GM12878 (cell line): ENCODE results near the gene KCNJ3. TPM values are rescaled to one million over a fixed set of nuclear protein-coding genes. Genes with fewer than 3 reads are reported as not detected.

Experiments used
- ATAC-seq: fragments of 200-7000 bp; cut with Tn5 transposase; 3 replicates; pipeline ENCODE4 v1.9.1; 2020; ENCODE audit warnings: mild to moderate bottlenecking, moderate library complexity
- BruUV-seq: library from RNA; stranded (reverse); fragments of 400-500 nt; replicated peaks from 2 replicates; lab custom pipeline; 2021; lab: Mats Ljungman, UMichigan
- CTCF ChIA-PET: fragments of 300-600 bp; sonication (Branson Sonifier 250); formaldehyde crosslinking; extraction: SDS; loops from one replicate; lab custom pipeline; 2021; ENCODE audit warnings: inconsistent platforms; lab: Yijun Ruan, JAX
- POLR2A ChIA-PET: fragments of 350-600 bp; formaldehyde crosslinking; extraction: SDS; loops from one replicate; lab custom pipeline; 2021; ENCODE audit warnings: inconsistent platforms; lab: Charles Lee
- RAD21 ChIA-PET: fragments of 300-600 bp; sonication (Branson Sonifier 250); formaldehyde crosslinking; loops from one replicate; lab custom pipeline; 2023; ENCODE audit warnings: antibody characterized with exemption; ENCODE audit not compliant: unreplicated experiment; lab: Charles Lee
- SMC1A ChIA-PET: fragments of 300-600 bp; sonication (Branson Sonifier 250); formaldehyde crosslinking; loops from one replicate; lab custom pipeline; 2023; ENCODE audit not compliant: unreplicated experiment, uncharacterized antibody; lab: Charles Lee
- DNase-seq: peaks from one replicate; pipeline ENCODE4 v3.0.0-alpha.2; 2011; ENCODE audit warnings: low read depth, low spot score
- FAIRE-seq: peaks from 3 replicates; lab custom pipeline; 2011; peaks lifted over from hg19 to GRCh38; lab: Jason Lieb, UNC
- H2AFZ ChIP-seq: 2 replicates; pipeline ENCODE4 v1.6.0; 2011; ENCODE audit warnings: low read depth, low read length, control low read depth; ENCODE audit not compliant: control insufficient read depth
- H3K27ac ChIP-seq: 2 replicates; pipeline ENCODE4 v1.5.1; 2011; ENCODE audit warnings: control low read depth; ENCODE audit not compliant: control insufficient read depth, insufficient read depth
- H3K27me3 ChIP-seq, 2 experiments: replicated peaks in 1 of 2; 2 replicates each; pipeline versions ENCODE4 v1.6.0 to v1.6.1; 2011; ENCODE audit warnings: low read length in 1 of 2; ENCODE audit not compliant: control insufficient read depth in 2 of 2, insufficient read depth in 2 of 2
- H3K36me3 ChIP-seq, 2 experiments: 2 replicates each; pipeline ENCODE4 v1.5.1; 2011; ENCODE audit warnings: low read length in 1 of 2; ENCODE audit not compliant: control insufficient read depth in 2 of 2, insufficient read depth in 2 of 2
- H3K4me1 ChIP-seq: 2 replicates; pipeline ENCODE4 v1.6.1; 2011; ENCODE audit warnings: mild to moderate bottlenecking, low read length, moderate library complexity, mixed read lengths; ENCODE audit not compliant: control insufficient read depth, insufficient read depth
- H3K4me2 ChIP-seq: 2 replicates; pipeline ENCODE4 v1.6.0; 2011; ENCODE audit warnings: control low read depth; ENCODE audit not compliant: control insufficient read depth, insufficient read depth
- H3K4me3 ChIP-seq: fragments of 200-600 bp; sonication (generic); 2 replicates; pipeline ENCODE4 v1.5.1; 2016
- H3K79me2 ChIP-seq: 2 replicates; pipeline ENCODE4 v1.6.0; 2011; ENCODE audit warnings: low read length; ENCODE audit not compliant: control insufficient read depth, insufficient read depth
- H3K9ac ChIP-seq: 2 replicates; pipeline ENCODE4 v1.8.0; 2011; ENCODE audit warnings: low read length, control low read depth, mixed read lengths; ENCODE audit not compliant: control insufficient read depth, insufficient read depth
- H3K9me3 ChIP-seq: replicated peaks from 3 replicates; pipeline ENCODE4 v1.5.1; 2011; ENCODE audit warnings: mild to moderate bottlenecking, low read length; ENCODE audit not compliant: control insufficient read depth, insufficient read depth
- H4K20me1 ChIP-seq: 2 replicates; pipeline ENCODE4 v1.6.0; 2011; ENCODE audit not compliant: control insufficient read depth, insufficient read depth
- CREB1 ChIP-seq: IDR thresholded peaks from 2 replicates; pipeline ENCODE4 v1.6.1; 2012; ENCODE audit warnings: low read depth, mild to moderate bottlenecking, inconsistent platforms
- ELK1 ChIP-seq: IDR thresholded peaks from 2 replicates; pipeline ENCODE4 v1.6.1; 2012; ENCODE audit warnings: low read depth, low read length, improper control_type of control experiment
- MYB ChIP-seq: fragments of 150-350 bp; IDR thresholded peaks from 2 replicates; pipeline ENCODE4 v1.6.1; 2014; ENCODE audit warnings: mild to moderate bottlenecking, low read depth, low read length, borderline replicate concordance
- RCOR1 ChIP-seq: conservative IDR thresholded peaks from 2 replicates; pipeline ENCODE4 v1.6.1; 2012; ENCODE audit warnings: low read depth, low read length, improper control_type of control experiment
- RFX5 ChIP-seq: IDR thresholded peaks from 2 replicates; pipeline ENCODE4 v1.6.1; 2011; ENCODE audit warnings: low read depth, low read length, improper control_type of control experiment
- RUNX3 ChIP-seq: IDR thresholded peaks from 2 replicates; pipeline ENCODE4 v1.6.1; 2012; ENCODE audit warnings: low read length, inconsistent platforms
- ZBTB11 ChIP-seq: fragments of 450-650 bp; formaldehyde crosslinking; IDR thresholded peaks from 2 replicates; pipeline ENCODE4 v1.5.0; 2022; ENCODE audit warnings: mild to moderate bottlenecking, missing genetic modification characterization
- WGBS: methylation state at CpG from one replicate; pipeline ENCODE4 v1.1.6; 2016; ENCODE audit warnings: low lambda C conversion rate; ENCODE audit not compliant: insufficient replicate concordance, insufficient coverage; ENCODE audit errors: missing lambda C conversion rate; 5-methylcytosine and 5-hydroxymethylcytosine counted together
- in situ Hi-C: fragments of 300-500 bp; cut with MboI; formaldehyde crosslinking; loops from 9 replicates; pipeline ENCODE4 v1.14.3; 2018; ENCODE audit warnings: mixed read lengths
- intact Hi-C: fragments of 100-400 bp; cut with micrococcal nuclease; formaldehyde crosslinking; loops from one replicate; pipeline ENCODE4 v1.14.2; 2022; ENCODE audit not compliant: unreplicated experiment
- polyA plus RNA-seq, 11 experiments: library from polyadenylated mRNA; depleted of rRNA in 4 of 11; unstranded in 6 of 11; stranded (reverse) in 5 of 11; fragments of >200 nt; fragmentation: Nextera tagmentation in 4 of 11; fragmentation: Illumina TruSeq in 1 of 11; extraction: Ambion mirVana in 4 of 11; extraction: Trizol in 1 of 11; gene quantifications; 1 replicate in 1 of 11; 2 replicates in 10 of 11; pipeline versions ENCODE4 v1.2.1 to v1.2.3, GENCODE V29; 2011 to 2016; ENCODE audit warnings: inconsistent platforms in 2 of 11, missing spikeins in 2 of 11, low read depth in 1 of 11
- total RNA-seq, 4 experiments: library from RNA; depleted of rRNA in 3 of 4; stranded (reverse); fragments of >200 nt in 3 of 4; fragmentation: Illumina TruSeq in 1 of 4; extraction: Trizol in 1 of 4; gene quantifications; 2 replicates each; pipeline versions ENCODE4 v1.2.1 to v1.2.3, GENCODE V29; 2013 to 2021
- TF ChIP-seq, protein P1 (sequence below): fragments of 450-650 bp; formaldehyde crosslinking; IDR thresholded peaks from 2 replicates; pipeline ENCODE4 v1.4.0; 2022; ENCODE audit warnings: mild to moderate bottlenecking, moderate library complexity
- TF ChIP-seq, protein P2 (sequence below): fragments of 450-650 bp; IDR thresholded peaks from 2 replicates; pipeline ENCODE4 v1.6.1; 2017; ENCODE audit warnings: mild to moderate bottlenecking, low read depth, inconsistent platforms; ENCODE audit not compliant: poor library complexity, severe bottlenecking
- TF ChIP-seq, protein P3 (sequence below): fragments of 450-650 bp; formaldehyde crosslinking; IDR thresholded peaks from 2 replicates; pipeline ENCODE4 v1.4.0; 2020; ENCODE audit warnings: mild to moderate bottlenecking, moderate library complexity

KCNJ3 gene
- total and polyA plus RNA-seq, 10 of the 15 experiments (the other 5 are each of a cell fraction or from before 2014, with no cell fraction given), result 0.01 to 1.1 (median 0.04) TPM; not detected in 6

- H2AFZ ChIP-seq, result no peak overlapping the region
- no peaks in the 10 kb centered on the region for H3K4me1 ChIP-seq
- ATAC-seq, result no peak
- in situ Hi-C loops (no loop called here), intact Hi-C loops (no loop called here)
- DNase-seq, result no peak
- no peaks in the 10 kb centered on the region for H3K9me3 ChIP-seq
- no peak for FAIRE-seq
- ChIA-PET SMC1A (no interaction called here), CTCF (no interaction called here), POLR2A (no interaction called here), RAD21 (no interaction called here)
- BruUV-seq, result no TSS peak
- no peak overlapping the region for H3K9ac ChIP-seq
- no peak overlapping the region for H3K4me3 ChIP-seq
- no peak overlapping the region for H3K4me2 ChIP-seq
- H3K27ac ChIP-seq, result no peak overlapping the region
- WGBS, result 28% methylated on average over 10 of the region's 10 CpGs
- no peaks in the 10 kb centered on the region for H3K79me2 ChIP-seq
- H3K36me3 ChIP-seq, result no peaks in the 10 kb centered on the region
- no peaks in the 10 kb centered on the region for H4K20me1 ChIP-seq
- H3K27me3 ChIP-seq, result peaks cover 2% of the 10 kb centered on the region in 2 experiments
- TF ChIP-seq RUNX3, result no peak
- TF ChIP-seq, protein P1, sequence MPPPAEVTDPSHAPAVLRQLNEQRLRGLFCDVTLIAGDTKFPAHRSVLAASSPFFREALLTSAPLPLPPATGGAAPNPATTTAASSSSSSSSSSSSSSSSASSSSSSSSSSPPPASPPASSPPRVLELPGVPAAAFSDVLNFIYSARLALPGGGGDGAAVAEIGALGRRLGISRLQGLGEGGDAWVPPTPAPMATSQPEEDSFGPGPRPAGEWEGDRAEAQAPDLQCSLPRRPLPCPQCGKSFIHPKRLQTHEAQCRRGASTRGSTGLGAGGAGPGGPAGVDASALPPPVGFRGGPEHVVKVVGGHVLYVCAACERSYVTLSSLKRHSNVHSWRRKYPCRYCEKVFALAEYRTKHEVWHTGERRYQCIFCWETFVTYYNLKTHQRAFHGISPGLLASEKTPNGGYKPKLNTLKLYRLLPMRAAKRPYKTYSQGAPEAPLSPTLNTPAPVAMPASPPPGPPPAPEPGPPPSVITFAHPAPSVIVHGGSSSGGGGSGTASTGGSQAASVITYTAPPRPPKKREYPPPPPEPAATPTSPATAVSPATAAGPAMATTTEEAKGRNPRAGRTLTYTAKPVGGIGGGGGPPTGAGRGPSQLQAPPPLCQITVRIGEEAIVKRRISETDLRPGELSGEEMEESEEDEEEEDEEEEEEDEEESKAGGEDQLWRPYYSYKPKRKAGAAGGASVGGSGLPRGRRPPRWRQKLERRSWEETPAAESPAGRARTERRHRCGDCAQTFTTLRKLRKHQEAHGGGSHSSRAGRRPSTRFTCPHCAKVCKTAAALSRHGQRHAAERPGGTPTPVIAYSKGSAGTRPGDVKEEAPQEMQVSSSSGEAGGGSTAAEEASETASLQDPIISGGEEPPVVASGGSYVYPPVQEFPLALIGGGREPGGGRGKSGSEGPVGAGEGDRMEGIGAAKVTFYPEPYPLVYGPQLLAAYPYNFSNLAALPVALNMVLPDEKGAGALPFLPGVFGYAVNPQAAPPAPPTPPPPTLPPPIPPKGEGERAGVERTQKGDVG, result no peak
- TF ChIP-seq ZBTB11 (CRISPR knock-in tag), result no peak
- no peak for TF ChIP-seq RFX5
- TF ChIP-seq, protein P2, sequence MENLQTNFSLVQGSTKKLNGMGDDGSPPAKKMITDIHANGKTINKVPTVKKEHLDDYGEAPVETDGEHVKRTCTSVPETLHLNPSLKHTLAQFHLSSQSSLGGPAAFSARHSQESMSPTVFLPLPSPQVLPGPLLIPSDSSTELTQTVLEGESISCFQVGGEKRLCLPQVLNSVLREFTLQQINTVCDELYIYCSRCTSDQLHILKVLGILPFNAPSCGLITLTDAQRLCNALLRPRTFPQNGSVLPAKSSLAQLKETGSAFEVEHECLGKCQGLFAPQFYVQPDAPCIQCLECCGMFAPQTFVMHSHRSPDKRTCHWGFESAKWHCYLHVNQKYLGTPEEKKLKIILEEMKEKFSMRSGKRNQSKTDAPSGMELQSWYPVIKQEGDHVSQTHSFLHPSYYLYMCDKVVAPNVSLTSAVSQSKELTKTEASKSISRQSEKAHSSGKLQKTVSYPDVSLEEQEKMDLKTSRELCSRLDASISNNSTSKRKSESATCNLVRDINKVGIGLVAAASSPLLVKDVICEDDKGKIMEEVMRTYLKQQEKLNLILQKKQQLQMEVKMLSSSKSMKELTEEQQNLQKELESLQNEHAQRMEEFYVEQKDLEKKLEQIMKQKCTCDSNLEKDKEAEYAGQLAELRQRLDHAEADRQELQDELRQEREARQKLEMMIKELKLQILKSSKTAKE, result no peak
- no peak for TF ChIP-seq CREB1
- no peak for TF ChIP-seq RCOR1
- TF ChIP-seq, protein P3, sequence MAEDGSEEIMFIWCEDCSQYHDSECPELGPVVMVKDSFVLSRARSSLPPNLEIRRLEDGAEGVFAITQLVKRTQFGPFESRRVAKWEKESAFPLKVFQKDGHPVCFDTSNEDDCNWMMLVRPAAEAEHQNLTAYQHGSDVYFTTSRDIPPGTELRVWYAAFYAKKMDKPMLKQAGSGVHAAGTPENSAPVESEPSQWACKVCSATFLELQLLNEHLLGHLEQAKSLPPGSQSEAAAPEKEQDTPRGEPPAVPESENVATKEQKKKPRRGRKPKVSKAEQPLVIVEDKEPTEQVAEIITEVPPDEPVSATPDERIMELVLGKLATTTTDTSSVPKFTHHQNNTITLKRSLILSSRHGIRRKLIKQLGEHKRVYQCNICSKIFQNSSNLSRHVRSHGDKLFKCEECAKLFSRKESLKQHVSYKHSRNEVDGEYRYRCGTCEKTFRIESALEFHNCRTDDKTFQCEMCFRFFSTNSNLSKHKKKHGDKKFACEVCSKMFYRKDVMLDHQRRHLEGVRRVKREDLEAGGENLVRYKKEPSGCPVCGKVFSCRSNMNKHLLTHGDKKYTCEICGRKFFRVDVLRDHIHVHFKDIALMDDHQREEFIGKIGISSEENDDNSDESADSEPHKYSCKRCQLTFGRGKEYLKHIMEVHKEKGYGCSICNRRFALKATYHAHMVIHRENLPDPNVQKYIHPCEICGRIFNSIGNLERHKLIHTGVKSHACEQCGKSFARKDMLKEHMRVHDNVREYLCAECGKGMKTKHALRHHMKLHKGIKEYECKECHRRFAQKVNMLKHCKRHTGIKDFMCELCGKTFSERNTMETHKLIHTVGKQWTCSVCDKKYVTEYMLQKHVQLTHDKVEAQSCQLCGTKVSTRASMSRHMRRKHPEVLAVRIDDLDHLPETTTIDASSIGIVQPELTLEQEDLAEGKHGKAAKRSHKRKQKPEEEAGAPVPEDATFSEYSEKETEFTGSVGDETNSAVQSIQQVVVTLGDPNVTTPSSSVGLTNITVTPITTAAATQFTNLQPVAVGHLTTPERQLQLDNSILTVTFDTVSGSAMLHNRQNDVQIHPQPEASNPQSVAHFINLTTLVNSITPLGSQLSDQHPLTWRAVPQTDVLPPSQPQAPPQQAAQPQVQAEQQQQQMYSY (CRISPR knock-in tag), result no peak
- TF ChIP-seq ELK1, result no peak
- no peak for TF ChIP-seq MYB
Measured at GRCh38 chr2:154699575-154699930, 1.1 kb downstream of the KCNJ3 start.
